HG03135 (cell line): ENCODE data around the gene NAGA.
"Not testable (repeated sequence)": the region's sequence is repeated elsewhere in the genome, so short reads cannot be mapped to it uniquely, and the experiment has no call there.

Experiments
- ATAC-seq: cut with Tn5 transposase; IDR thresholded peaks from one replicate; pipeline ENCODE4 v1.9.1; 2021; ENCODE audit warnings: mild to moderate bottlenecking, moderate library complexity; ENCODE audit not compliant: unreplicated experiment

Gene NAGA

DNA sequence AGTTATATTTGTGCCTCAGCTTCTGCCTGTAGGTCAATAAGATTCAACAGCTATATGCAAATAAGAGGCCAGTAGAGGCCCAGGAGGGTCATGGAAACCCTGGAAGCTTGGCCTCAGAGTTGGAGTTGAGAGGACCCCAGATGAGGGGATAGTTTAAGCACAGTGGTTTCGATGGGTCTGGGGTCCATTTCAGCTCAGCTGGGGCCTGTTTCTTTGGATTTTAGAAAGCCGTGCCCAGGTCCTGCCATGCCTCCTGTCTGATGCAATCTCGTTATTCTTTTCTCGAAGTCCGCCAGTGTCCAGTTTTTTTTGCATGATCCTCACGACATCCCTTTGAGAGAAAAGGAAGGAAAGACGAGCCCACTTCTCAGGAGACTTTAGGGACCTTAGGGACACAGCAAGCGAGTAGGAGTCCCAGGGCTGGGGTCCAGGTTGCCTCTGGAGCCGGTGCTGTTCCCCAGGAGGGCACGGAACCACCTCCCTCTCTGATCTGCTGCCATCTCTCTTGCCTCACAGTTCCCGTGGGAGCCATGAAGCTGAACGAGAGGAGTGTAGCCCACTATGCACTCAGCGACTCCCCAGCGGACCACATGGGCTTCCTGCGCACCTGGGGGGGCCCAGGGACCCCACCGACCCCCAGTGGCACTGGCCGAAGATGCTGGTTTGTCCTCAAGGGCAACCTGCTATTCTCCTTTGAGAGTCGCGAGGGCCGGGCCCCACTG lies 6.3 kb upstream of the NAGA start:
- ATAC-seq: no peak

DNA sequence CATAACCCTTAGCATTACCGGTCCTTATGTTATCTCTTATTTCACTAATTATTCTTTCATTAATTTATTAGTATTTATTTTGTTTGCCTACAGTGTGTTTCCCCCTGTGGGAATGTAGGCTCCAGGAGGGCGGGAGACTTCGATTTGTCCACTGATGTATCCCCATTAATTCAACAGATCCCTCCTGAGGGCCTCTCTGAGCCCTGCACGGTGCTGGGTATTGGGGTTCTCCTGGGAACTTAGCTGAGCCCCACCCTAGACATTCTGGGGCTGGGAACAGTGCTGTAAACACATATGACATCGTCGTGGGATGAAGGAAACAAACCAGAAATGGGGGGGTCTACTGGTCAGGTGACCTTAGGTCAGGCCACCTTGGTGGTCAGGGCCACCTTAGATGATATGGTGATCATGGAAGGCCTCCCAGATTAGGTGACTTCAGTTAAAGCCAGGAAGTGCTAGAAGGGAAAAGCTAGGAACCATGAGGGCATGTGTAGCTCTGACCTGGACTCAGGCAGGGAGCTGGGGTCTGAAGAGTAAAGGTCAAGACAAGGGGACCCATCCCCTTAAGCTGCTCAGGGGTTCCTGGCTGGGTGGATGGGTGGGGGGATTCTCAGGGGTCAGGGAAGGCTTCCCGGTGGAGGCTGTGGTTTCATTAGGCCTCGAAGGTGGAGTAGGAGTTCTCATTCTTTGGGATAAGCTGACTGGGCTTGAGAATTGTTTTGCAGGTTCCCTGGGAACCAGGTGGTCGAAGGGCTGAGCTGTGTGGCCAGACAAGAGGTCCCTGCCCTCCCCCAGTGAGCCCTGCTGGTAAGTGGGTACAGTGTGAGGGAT lies 4.4 kb upstream of the NAGA start:
- ATAC-seq: no peak

DNA sequence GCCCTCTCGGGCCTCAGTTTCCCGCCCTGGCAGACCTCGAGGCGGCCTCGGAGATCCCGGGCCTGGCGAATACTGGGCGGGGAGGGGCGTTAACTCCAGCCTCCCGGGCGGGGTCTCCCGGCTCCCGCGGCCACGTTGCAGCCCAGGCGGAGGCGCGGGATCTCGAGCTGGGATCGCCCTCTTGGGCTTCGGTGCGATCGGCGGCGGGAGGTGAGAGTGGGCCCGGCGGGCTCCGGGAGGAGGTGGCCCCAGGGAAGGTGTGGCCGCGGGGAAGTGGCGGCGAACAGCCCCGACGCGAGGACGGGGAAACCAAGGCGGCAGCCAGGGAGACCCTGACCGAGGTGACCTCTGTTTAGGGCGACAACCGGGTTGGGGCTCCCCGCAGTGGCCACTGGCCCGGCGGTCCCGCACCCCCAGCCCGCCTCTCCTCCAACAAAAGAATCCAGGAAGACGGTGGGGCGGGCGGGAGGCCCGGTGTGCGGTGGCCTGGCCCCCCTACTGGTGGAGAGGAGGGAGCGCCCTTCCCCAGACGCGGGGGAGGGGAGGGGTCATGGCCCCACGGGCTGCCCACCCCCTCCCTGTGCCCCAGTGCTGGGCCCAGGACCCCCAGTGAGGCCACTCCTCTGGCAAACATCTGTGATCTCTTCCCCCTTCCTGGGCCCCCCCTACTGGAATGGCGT lies 3.7 kb upstream of the NAGA start, which contains the start of gene PHETA2:
Gene PHETA2 (plus strand): TSS at position 117 of the 680 bp plus-strand sequence. CDS start 3,046 bp downstream, outside the sequence.
- ATAC-seq: no peak

DNA sequence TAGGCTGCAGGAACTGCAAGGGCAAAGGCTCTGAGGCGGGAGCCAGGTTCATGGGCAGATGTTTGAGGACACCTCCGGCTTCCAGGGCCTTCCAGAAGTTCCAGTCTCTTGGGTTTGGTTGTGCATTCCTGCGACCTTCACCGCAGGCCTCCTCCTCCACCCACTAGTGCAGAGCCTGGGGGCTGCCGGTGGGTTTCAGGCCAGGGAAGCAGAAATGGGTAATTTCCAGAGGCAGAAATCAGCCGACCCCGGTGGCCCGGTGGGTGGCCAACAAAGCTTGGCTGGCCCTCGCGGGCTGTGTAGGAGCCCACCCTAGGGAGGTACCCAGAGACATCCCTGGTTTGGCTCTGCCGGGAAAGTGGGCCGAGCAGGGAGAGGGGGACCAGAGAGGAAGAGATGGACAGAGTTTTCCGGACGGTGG lies 3.0 kb upstream of the NAGA start:
- no peak for ATAC-seq

DNA sequence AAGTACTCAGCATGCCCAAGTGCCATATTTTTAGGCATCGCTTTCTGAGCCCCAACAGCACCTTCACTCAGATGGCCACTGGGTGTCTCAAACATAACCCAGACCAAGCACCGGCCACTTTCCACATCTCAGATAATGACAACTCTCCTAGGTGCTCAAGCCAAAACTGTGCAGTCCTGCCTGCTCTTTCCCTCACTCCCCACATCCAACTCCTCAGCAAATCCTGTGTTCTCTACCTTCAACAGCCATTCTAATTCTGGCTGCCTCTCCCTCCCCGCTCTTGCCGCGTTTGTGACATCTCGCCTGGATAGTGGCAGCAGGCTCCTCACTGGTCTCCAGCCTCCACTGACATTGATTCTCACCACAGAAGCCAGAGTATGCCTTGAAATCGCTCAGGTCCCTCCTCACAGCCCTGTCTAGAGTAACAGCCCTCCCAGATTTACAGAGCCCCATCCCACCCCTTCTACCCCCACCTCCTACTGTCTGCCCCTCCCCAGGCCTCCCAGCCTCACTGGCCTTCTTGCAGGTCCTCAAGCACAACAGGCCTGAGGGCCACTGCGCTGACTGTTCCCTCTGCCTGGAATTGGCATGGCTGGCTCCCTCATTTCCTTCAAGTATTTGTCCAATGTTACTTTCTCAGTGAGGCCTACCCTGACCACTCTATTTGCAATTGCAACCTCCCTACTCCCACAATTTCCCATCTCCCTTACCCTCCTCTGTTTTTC lies 2.2 kb upstream of the NAGA start:
- no peak for ATAC-seq

DNA sequence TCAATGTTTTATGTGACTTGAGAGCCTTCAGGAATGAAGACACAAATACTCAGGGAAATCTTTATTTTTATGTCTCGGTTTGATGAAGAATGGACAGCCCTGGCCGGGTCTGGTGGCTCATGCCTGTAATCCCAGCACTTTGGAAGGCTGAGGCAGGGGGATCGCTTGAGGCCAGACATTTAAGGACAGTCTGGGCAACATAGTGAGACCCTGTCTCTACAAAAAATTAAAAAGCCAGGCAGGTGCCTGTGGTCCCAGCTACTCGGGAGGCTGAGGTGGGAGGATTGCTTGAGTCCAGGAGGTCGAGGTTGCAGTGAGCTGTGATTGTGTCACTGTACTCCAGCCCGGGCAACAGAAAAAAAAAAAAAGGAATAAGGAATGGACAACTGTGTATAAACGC lies 896 bp upstream of the NAGA start:
- ATAC-seq: not testable (repeated sequence)

DNA sequence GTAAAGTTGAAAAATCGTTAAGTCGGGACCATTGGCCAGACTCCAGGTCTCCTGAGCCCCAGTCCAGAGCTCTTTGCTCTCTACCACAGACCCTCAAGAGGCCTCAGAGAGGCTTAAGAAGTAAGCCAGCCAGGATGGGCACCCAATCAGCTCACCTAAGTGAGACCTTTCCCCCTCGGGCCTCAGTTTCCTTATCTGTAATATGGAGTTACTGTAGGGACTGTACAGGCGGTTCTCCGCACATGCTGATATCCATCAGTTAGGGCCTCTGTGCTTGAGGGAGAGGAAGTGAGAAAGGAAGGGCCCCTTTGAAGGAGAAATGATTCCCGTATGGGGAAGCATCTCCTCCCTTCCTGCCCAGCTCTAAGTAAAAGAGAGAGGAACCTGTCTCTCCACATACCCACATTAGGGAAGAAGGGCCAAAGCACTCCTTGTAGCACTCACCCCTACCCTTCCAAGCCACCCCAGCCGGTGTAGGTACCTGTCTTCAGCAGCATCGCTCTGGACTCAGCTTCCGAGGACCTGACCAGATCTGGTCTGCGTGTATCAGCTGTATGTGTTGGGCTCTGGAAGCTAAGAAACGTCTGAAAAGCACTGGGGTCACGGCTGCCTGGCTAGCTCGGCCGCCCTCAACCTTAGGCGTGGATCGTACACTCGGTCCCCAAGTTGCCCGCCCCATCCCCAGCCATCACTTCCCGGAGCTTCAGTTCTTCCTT lies 653 bp downstream of the NAGA start:
- no peak for ATAC-seq

DNA sequence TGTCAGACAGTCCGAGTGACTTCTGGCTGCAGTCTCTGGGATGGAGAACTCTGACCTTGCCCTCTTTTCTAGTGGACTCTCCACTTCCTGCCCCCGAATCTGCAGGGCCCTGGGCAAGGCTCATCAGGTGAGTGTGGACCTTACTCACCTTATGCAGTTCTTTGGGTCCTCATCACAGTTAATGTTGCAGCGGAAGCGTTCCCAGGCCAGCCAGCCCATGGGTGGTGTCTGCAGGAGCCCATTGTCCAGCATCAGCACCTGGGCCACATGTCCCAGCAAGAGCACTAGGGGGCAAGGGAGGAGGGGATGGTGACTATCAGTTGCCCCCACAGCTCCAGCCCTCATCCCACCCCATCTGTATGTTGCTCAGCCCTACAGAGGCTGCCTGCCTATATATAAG lies 2.3 kb downstream of the NAGA start:
- ATAC-seq: no peak

DNA sequence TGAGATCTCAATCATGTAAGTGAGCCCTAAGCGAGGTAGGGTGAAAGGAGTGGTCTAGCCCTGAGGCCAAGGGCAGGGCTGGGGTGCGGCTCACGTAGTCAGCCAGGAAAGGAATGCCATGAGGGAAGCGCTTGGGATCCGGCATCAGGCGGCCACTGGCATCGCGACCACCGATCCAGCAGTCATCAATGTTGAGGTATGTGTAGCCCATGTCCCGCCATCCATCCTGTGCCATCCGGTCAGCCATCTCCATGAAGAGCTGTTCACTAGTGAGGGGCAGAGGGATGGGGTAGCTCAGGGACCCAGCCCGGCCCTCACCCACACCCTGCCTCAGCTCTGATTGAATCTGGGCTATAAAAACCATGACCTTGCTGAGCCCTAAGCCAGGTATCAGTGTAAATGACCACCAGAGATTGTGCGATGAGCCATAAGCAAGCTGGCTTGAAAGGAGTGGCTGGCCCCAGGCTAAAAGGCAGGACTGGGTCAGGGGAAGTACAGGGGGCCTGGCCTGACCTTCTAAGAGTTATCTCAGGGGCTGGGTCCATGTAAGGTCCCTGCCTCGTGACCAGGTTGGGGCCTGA lies 2.9 kb downstream of the NAGA start:
- ATAC-seq: no peak

DNA sequence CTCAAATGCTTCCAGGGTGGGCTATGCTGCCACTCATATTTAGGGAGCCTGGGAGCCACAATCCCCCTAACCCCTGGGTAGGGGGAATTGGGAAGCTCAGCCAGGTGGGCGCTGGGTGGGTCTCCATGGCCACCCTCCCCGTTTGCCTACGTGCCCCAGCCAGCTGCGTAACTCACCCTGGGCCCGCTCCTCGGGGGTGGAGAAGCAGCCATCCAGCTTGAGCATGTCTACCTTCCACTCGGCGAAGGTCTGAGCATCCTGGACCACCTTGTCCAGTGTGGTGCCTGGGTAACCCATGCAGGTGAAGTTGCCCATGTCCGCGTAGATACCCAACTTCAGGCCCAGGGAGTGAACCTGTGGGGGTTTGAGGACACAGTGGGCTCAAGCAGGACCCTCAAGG lies 3.7 kb downstream of the NAGA start:
- no peak for ATAC-seq

DNA sequence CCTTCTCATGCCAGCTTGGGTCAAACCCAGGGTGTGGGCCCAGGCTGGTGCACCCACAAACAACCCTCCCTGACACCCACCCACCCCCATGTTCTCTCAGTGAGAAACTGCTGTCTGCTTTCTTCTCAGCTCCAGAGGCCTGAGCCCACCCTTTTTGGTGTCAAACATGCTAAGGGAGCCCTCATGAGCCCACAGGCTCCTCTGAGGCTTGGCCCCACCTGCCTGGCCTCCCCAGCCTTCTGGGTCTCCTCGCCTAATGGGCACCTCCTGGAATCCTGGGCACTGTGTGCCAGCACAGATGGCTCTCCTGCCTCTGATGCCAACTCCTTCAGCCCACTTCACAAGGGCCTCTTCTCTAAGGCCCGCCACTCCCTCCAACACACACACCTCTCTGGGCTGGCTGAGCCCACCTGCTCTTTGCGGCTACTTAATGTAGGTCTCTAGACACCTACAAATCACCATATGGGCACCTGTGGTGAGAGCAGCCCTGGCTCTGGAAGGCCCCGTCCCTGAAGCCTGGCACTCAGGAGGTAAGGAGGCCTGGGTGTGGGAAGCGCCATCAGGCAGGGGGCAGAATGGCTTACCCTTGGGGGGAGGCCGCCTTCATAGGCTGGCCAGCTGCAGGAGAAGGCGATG lies 4.4 kb downstream of the NAGA start:
- no peak for ATAC-seq

DNA sequence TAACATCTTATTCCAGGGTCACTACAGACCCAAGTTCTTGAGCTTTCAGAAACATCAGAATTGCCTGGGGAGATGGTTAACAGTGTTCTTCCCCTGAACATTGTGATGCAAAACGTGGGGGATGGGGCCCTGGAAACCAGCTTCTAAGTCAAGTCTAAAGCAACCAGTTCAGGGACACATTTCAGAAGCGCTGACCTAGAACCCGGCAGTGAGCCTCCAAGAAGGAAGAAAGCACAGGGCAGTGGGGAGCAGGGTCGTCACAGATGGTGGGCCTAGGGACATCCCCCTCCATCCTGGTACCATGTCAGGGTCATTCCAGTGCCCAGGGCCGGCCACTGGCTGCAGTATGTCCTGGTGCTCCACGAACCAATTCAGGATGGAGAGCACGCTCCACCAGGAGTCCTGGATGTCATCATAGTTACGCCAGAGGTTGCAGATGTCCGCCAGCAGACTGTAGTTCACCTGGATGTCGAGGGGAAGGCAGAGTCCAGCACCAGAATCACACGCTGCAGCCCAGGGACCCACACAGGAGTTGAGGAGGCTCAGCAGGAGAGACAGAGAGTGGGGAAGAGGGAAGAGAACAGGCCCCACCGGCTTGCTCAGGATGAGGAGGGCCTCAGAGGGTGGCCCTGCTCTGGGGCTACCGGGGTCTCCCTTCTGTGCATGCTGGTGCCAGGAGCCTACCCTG lies 5.0 kb downstream of the NAGA start:
- no peak for ATAC-seq

DNA sequence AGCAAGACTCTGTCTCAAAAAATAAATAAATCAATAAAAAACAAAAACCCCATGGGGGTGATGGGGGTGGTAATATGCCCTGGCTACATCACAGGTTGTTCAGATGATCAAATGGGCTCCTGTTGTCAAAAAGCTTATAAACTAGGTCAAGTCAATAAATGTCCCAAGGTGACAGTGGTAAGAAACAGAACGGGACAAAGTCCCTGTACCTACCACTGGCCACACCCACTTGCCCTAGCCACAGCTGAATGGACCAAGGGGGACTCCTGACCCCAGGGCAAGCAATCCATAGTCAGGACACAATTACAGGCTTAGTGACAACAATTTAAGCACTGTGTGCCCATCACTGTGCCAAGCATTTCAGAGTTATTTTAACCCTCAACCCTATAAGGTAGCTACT lies 6.0 kb downstream of the NAGA start:
- ATAC-seq: no peak

DNA sequence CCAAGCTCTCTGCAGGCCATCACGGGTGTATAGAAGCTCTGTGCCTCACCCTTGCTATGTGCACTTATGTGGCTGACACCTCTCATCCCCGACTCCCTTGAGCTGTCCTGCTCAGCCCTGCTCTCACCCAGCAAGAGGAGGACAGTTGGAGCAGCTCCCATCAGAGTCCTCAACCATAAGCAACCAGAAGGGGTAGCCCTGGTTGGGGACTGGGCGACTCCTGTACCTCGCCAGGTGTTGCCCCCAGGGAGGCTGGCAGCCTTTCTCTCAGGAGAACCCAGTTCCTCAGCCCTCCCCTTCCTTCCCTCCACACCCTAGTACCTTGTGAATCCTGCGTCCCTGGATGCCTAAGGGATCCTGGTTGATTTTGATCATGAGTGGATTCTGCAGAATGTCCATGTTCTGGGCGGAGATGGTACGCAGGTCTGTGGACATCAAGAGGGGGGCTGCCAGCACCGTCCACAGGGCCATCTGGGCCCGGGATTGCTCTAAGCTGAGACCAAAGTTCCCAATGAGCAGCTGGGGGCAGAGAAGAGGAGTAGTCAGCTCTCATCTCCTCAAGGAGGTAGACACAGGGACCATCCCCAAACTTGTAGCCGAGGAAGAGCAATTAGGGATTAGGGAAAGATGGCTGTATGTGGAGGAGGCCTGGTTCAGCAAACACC lies 8.0 kb downstream of the NAGA start:
- no peak for ATAC-seq

DNA sequence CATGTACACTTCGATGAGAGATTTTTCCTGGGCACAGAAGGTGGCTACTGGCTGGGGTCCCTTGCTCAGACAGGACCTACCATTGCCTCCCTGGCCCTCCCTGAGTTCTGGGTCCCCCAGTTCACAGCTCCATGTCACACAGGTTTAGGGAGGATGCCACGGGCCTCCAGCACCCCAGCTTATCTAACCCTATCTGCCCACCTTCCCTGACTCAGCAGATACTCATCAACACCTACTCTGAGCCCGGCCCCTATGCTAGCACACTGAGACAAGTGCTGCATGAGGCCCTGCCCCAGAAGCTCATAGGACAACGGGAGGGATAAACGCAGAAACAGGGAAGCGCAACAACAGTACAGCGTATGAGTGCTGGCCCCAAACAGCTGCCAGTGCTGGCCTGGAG lies 9.6 kb downstream of the NAGA start:
- no peak for ATAC-seq

DNA sequence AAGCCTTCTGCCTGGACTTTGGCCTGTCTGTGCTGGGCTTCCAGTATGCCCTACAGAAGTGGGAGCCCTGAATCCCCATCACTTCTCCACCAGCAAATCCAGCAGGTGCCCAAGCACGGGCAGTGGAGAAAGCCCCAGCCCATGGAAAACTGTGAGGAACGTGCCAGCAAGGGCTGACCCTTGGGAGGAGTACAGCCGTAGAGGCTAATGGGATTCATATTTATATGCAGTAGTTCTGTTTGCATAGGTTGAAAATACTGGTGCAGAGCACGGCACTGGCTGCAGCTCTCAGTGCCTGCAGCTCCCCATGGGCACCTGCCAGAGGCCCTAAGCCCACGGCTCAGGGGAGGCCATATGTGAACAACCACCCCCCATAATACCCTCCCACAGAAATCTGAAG lies 10.1 kb downstream of the NAGA start:
- no peak for ATAC-seq

DNA sequence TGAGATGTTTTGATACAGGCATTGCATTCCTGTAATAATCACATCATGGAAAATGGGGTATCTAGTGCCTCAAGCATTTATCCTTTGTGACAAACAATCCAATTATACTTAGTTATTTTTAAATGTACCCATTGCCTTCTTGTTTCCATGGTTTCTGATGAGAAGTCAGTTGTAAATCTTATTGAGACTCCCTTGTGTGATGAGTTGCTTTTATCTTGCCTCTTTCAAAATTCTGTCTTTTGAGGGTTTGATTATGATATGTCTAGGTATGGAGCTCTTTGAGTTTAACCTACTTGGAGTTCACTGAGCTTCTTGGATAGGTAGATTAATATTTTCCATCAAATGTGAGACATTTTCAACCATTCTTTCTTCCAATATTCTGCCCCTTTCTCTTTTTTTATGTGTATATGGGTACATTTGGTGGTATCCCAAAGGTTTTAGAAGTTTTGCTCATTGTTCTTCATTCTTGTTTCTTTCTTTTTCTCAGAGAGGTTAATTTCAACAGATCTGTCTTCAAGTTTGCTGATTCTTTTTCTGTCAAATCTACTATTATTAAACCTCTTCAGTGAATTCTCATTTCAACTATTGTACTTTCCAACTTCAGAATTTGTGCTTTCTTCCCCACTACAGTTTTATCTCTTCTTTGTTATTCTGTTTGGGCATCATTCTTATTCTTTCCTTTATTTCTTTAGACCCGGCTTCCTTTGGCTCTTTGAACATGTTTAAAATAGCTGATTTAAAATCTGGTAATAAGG lies 13.7 kb downstream of the NAGA start:
- ATAC-seq: no peak

DNA sequence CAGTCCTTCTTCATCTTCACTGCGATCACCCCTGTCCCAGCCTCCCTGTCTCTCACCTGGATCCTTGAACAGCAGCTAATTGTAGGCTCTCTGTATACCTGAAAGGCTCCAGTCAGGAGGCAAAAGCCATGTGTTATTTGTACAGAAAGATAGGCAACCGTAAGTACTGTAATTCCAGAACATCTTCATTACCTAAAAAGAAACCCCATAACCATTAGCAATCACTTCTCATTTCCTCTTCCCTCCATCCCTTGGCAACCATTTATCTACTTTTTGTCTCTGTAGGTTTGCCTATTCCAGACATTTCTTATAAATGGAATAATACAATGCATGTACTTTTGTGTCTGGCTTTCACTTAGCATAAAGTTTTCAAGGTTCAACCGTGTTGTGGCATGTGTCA lies 17.8 kb downstream of the NAGA start:
- no peak for ATAC-seq
